GM12878 (cell line): Measurements from ENCODE around the gene FN1. TPM values are rescaled to one million over a fixed set of nuclear protein-coding genes. Genes with fewer than 3 reads are reported as not detected.

Source experiments
- ATAC-seq: fragments of 200-7000 bp; cut with Tn5 transposase; 3 replicates; pipeline ENCODE4 v1.9.1; 2020; ENCODE audit warnings: mild to moderate bottlenecking, moderate library complexity
- BruUV-seq: library from RNA; stranded (reverse); fragments of 400-500 nt; replicated peaks from 2 replicates; lab custom pipeline; 2021; lab: Mats Ljungman, UMichigan
- CTCF ChIA-PET: fragments of 300-600 bp; sonication (Branson Sonifier 250); formaldehyde crosslinking; extraction: SDS; loops from one replicate; lab custom pipeline; 2021; ENCODE audit warnings: inconsistent platforms; lab: Yijun Ruan, JAX
- POLR2A ChIA-PET: fragments of 350-600 bp; formaldehyde crosslinking; extraction: SDS; loops from one replicate; lab custom pipeline; 2021; ENCODE audit warnings: inconsistent platforms; lab: Charles Lee
- RAD21 ChIA-PET: fragments of 300-600 bp; sonication (Branson Sonifier 250); formaldehyde crosslinking; loops from one replicate; lab custom pipeline; 2023; ENCODE audit warnings: antibody characterized with exemption; ENCODE audit not compliant: unreplicated experiment; lab: Charles Lee
- SMC1A ChIA-PET: fragments of 300-600 bp; sonication (Branson Sonifier 250); formaldehyde crosslinking; loops from one replicate; lab custom pipeline; 2023; ENCODE audit not compliant: unreplicated experiment, uncharacterized antibody; lab: Charles Lee
- DNase-seq: peaks from one replicate; pipeline ENCODE4 v3.0.0-alpha.2; 2011; ENCODE audit warnings: low read depth, low spot score
- FAIRE-seq: peaks from 3 replicates; lab custom pipeline; 2011; peaks lifted over from hg19 to GRCh38; lab: Jason Lieb, UNC
- H2AFZ ChIP-seq: 2 replicates; pipeline ENCODE4 v1.6.0; 2011; ENCODE audit warnings: low read depth, low read length, control low read depth; ENCODE audit not compliant: control insufficient read depth
- H3K27ac ChIP-seq: 2 replicates; pipeline ENCODE4 v1.5.1; 2011; ENCODE audit warnings: control low read depth; ENCODE audit not compliant: control insufficient read depth, insufficient read depth
- H3K27me3 ChIP-seq, 2 experiments: replicated peaks in 1 of 2; 2 replicates each; pipeline versions ENCODE4 v1.6.0 to v1.6.1; 2011; ENCODE audit warnings: low read length in 1 of 2; ENCODE audit not compliant: control insufficient read depth in 2 of 2, insufficient read depth in 2 of 2
- H3K36me3 ChIP-seq, 2 experiments: 2 replicates each; pipeline ENCODE4 v1.5.1; 2011; ENCODE audit warnings: low read length in 1 of 2; ENCODE audit not compliant: control insufficient read depth in 2 of 2, insufficient read depth in 2 of 2
- H3K4me1 ChIP-seq: 2 replicates; pipeline ENCODE4 v1.6.1; 2011; ENCODE audit warnings: mild to moderate bottlenecking, low read length, moderate library complexity, mixed read lengths; ENCODE audit not compliant: control insufficient read depth, insufficient read depth
- H3K4me2 ChIP-seq: 2 replicates; pipeline ENCODE4 v1.6.0; 2011; ENCODE audit warnings: control low read depth; ENCODE audit not compliant: control insufficient read depth, insufficient read depth
- H3K4me3 ChIP-seq: fragments of 200-600 bp; sonication (generic); 2 replicates; pipeline ENCODE4 v1.5.1; 2016
- H3K79me2 ChIP-seq: 2 replicates; pipeline ENCODE4 v1.6.0; 2011; ENCODE audit warnings: low read length; ENCODE audit not compliant: control insufficient read depth, insufficient read depth
- H3K9ac ChIP-seq: 2 replicates; pipeline ENCODE4 v1.8.0; 2011; ENCODE audit warnings: low read length, control low read depth, mixed read lengths; ENCODE audit not compliant: control insufficient read depth, insufficient read depth
- H3K9me3 ChIP-seq: replicated peaks from 3 replicates; pipeline ENCODE4 v1.5.1; 2011; ENCODE audit warnings: mild to moderate bottlenecking, low read length; ENCODE audit not compliant: control insufficient read depth, insufficient read depth
- H4K20me1 ChIP-seq: 2 replicates; pipeline ENCODE4 v1.6.0; 2011; ENCODE audit not compliant: control insufficient read depth, insufficient read depth
- CHD4 ChIP-seq: fragments of 200-600 bp; sonication (generic); IDR thresholded peaks from 2 replicates; pipeline ENCODE4 v1.6.1; 2016; ENCODE audit warnings: mild to moderate bottlenecking
- EGR1 ChIP-seq, 2 experiments: IDR thresholded peaks; 1 replicate in 1 of 2; 2 replicates in 1 of 2; pipeline ENCODE4 v1.6.1; 2011 to 2012; ENCODE audit warnings: low read depth in 2 of 2, low read length in 2 of 2, borderline replicate concordance in 1 of 2, mild to moderate bottlenecking in 1 of 2, moderate library complexity in 1 of 2
- MXI1 ChIP-seq: fragments of 150-350 bp; IDR thresholded peaks from 2 replicates; pipeline ENCODE4 v1.6.1; 2011; ENCODE audit warnings: low read depth, mild to moderate bottlenecking, inconsistent platforms, low read length, improper control_type of control experiment
- PML ChIP-seq: IDR thresholded peaks from 2 replicates; pipeline ENCODE4 v1.6.1; 2012; ENCODE audit warnings: low read length, inconsistent platforms
- ZNF274 ChIP-seq: IDR thresholded peaks from one replicate; pipeline ENCODE4 v1.8.0; 2011; ENCODE audit not compliant: insufficient read length, insufficient read depth
- WGBS: methylation state at CpG from one replicate; pipeline ENCODE4 v1.1.6; 2016; ENCODE audit warnings: low lambda C conversion rate; ENCODE audit not compliant: insufficient replicate concordance, insufficient coverage; ENCODE audit errors: missing lambda C conversion rate; 5-methylcytosine and 5-hydroxymethylcytosine counted together
- in situ Hi-C: fragments of 300-500 bp; cut with MboI; formaldehyde crosslinking; loops from 9 replicates; pipeline ENCODE4 v1.14.3; 2018; ENCODE audit warnings: mixed read lengths
- intact Hi-C: fragments of 100-400 bp; cut with micrococcal nuclease; formaldehyde crosslinking; loops from one replicate; pipeline ENCODE4 v1.14.2; 2022; ENCODE audit not compliant: unreplicated experiment
- polyA plus RNA-seq, 11 experiments: library from polyadenylated mRNA; depleted of rRNA in 4 of 11; unstranded in 6 of 11; stranded (reverse) in 5 of 11; fragments of >200 nt; fragmentation: Nextera tagmentation in 4 of 11; fragmentation: Illumina TruSeq in 1 of 11; extraction: Ambion mirVana in 4 of 11; extraction: Trizol in 1 of 11; gene quantifications; 1 replicate in 1 of 11; 2 replicates in 10 of 11; pipeline versions ENCODE4 v1.2.1 to v1.2.3, GENCODE V29; 2011 to 2016; ENCODE audit warnings: inconsistent platforms in 2 of 11, missing spikeins in 2 of 11, low read depth in 1 of 11
- total RNA-seq, 4 experiments: library from RNA; depleted of rRNA in 3 of 4; stranded (reverse); fragments of >200 nt in 3 of 4; fragmentation: Illumina TruSeq in 1 of 4; extraction: Trizol in 1 of 4; gene quantifications; 2 replicates each; pipeline versions ENCODE4 v1.2.1 to v1.2.3, GENCODE V29; 2013 to 2021
- TF ChIP-seq, protein P1 (sequence below): IDR thresholded peaks from 2 replicates; pipeline ENCODE4 v1.6.1; 2011; ENCODE audit warnings: low read depth, low read length, improper control_type of control experiment, borderline replicate concordance
- TF ChIP-seq, protein P2 (sequence below): IDR thresholded peaks from 2 replicates; pipeline ENCODE4 v1.6.1; 2012; ENCODE audit warnings: low read depth, low read length, improper control_type of control experiment
- TF ChIP-seq, protein P3 (sequence below): IDR thresholded peaks from 2 replicates; pipeline ENCODE4 v1.6.1; 2012; ENCODE audit warnings: low read depth, low read length, improper control_type of control experiment

The FN1 gene
- total and polyA plus RNA-seq, 10 of the 15 experiments (the other 5 are each of a cell fraction or from before 2014, with no cell fraction given) = 0.60 to 9.4 (median 1.5) TPM

DNA sequence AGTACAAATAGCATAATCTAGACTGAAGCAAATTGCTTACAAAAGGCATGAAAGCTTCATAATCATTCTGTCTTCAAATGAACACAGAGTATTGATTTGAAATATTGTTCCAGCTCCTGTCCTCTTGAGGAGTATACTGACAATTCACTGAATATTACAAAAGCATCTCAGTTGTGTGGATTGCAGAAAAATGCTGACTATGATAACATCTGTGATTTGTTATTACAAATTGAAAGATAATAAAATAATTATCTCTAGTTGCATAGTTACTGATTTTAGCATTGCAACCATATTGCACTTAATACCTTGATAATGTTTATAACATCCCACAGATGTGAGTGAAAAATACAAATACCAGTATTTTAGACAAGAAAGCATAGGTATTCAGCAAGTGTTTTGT lies 49.2 kb upstream of the FN1 start:
- Histone ChIP-seq H4K20me1 (no peaks in the 10 kb centered on the region), H3K9me3 (no peaks in the 10 kb centered on the region), H3K4me2 (no peak overlapping the region), H3K27ac (no peak overlapping the region), H3K4me1 (no peaks in the 10 kb centered on the region), H3K79me2 (no peaks in the 10 kb centered on the region), H3K9ac (no peak overlapping the region), H3K27me3 (no peaks in the 10 kb centered on the region; a peak in 1 of 4 replicates), H3K4me3 (no peak overlapping the region), H2AFZ (no peak overlapping the region), H3K36me3 (no peaks in the 10 kb centered on the region)
- ChIA-PET CTCF (interaction anchor here (0.6 to 0.7 kb wide), 2 partner anchors 272 to 1036 kb away, joined by 3 read pairs; no protein-coding TSS in a partner anchor), POLR2A (no interaction called here), SMC1A (interaction anchor here (0.7 to 2.1 kb wide), 4 partner anchors 10 to 116 kb away, joined by 3 to 8 read pairs (median 3); no protein-coding TSS in a partner anchor), RAD21 (no interaction called here)
- FAIRE-seq (no peak), DNase-seq (no peak), ATAC-seq (no peak)
- in situ Hi-C loops (no loop called here), intact Hi-C loops (no loop called here)
- TF ChIP-seq MXI1 (no peak), PML (no peak)
- TF ChIP-seq, protein P1, sequence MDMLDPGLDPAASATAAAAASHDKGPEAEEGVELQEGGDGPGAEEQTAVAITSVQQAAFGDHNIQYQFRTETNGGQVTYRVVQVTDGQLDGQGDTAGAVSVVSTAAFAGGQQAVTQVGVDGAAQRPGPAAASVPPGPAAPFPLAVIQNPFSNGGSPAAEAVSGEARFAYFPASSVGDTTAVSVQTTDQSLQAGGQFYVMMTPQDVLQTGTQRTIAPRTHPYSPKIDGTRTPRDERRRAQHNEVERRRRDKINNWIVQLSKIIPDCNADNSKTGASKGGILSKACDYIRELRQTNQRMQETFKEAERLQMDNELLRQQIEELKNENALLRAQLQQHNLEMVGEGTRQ = no peak
- TF ChIP-seq, protein P2, sequence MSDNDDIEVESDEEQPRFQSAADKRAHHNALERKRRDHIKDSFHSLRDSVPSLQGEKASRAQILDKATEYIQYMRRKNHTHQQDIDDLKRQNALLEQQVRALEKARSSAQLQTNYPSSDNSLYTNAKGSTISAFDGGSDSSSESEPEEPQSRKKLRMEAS = no peak
- BruUV-seq = no TSS peak

DNA sequence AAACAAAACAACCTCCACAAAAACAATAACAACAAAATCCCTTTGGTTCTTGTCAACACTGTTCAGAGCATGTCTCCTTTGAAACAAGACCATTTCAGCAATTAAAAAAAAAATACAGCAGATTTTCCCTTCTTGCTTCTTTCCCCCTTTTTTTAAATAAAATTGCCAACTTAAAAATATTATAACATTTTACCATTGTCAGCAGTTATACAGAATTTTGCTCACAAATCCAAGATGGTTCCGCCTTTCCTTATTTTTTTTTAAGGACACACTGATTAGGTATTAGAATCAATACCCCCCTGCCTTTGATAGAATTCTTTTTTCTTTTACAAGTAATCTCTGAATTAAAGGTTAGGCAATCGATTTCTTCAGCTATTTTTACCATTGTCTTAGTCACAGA lies 48.7 kb upstream of the FN1 start:
- no peaks in the 10 kb centered on the region for H3K36me3 ChIP-seq
- ChIA-PET CTCF (interaction anchor here (0.6 to 0.7 kb wide), 2 partner anchors 273 to 1036 kb away, joined by 3 read pairs; no protein-coding TSS in a partner anchor), SMC1A (interaction anchor here (0.7 to 2.1 kb wide), 5 partner anchors 10 to 344 kb away, joined by 3 to 8 read pairs (median 3); no protein-coding TSS in a partner anchor), RAD21 (no interaction called here), POLR2A (no interaction called here)
- TF ChIP-seq EGR1 (IDR thresholded peaks at IDR 0.05; ENCODE audit: borderline replicate concordance in 1 of 2, low read depth in 2 of 2, low read length in 2 of 2) (no peak), CHD4 (no peak), ZNF274 (no peak)
- TF ChIP-seq, protein P1 = no peak
- TF ChIP-seq, protein P3, sequence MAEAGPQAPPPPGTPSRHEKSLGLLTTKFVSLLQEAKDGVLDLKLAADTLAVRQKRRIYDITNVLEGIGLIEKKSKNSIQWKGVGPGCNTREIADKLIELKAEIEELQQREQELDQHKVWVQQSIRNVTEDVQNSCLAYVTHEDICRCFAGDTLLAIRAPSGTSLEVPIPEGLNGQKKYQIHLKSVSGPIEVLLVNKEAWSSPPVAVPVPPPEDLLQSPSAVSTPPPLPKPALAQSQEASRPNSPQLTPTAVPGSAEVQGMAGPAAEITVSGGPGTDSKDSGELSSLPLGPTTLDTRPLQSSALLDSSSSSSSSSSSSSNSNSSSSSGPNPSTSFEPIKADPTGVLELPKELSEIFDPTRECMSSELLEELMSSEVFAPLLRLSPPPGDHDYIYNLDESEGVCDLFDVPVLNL = no peak
- DNase-seq (no peak), FAIRE-seq (no peak), ATAC-seq (no peak)
- H3K27ac ChIP-seq = no peak overlapping the region
- H3K4me1 ChIP-seq = no peaks in the 10 kb centered on the region
- no peaks in the 10 kb centered on the region; a peak in 1 of 4 replicates for H3K27me3 ChIP-seq
- no peaks in the 10 kb centered on the region for H4K20me1 ChIP-seq
- no TSS peak for BruUV-seq
- H3K79me2 ChIP-seq = no peaks in the 10 kb centered on the region
- WGBS = 3% methylated on average over 2 of the region's 2 CpGs
- no peak overlapping the region for H3K4me2 ChIP-seq
- H3K9ac ChIP-seq = no peak overlapping the region
- intact Hi-C loops (no loop called here), in situ Hi-C loops (no loop called here)
- no peak overlapping the region for H3K4me3 ChIP-seq
- no peaks in the 10 kb centered on the region for H3K9me3 ChIP-seq
- no peak overlapping the region for H2AFZ ChIP-seq
